ENCODE data around the gene CPT1C. TPM values are rescaled to one million over a fixed set of nuclear protein-coding genes. Genes with fewer than 3 reads are reported as not detected.

Gene CPT1C
- total RNA-seq, 1 experiment from 2014 or later: 2.0 TPM

GRCh38 chr19:49642492-49643035 is 48.4 kb upstream of the CPT1C start:
- CTCF ChIA-PET: interaction anchor here (1.0 to 1.4 kb wide), 3 partner anchors 33 to 72 kb away, joined by 4 to 7 read pairs (median 7); no protein-coding TSS in a partner anchor
- intact Hi-C loops (cut with micrococcal nuclease; ENCODE audit: unreplicated experiment): loop anchor here (1.0 kb wide), 1 partner anchor 146 kb away; the partner anchor contains the start of gene RPS11
- Histone ChIP-seq H3K36me3 (ENCODE audit: control insufficient read depth, insufficient read depth, low read length) (peaks cover 3% of the 10 kb centered on the region), H3K4me3 (ENCODE audit: low read depth, low read length) (peak overlapping the region; percentile 98), H3K27me3 (replicated peaks; ENCODE audit: control insufficient read depth, insufficient read depth, low read length) (no peaks in the 10 kb centered on the region), H3K4me1 (peaks cover 7% of the 10 kb centered on the region), H3K9me3 (no peaks in the 10 kb centered on the region)
- no peaks in the 10 kb centered on the region for H3K9me3 Mint-ChIP-seq (ENCODE audit: unreplicated experiment)
- H3K27ac Mint-ChIP-seq (ENCODE audit: unreplicated experiment): peak overlapping the region; percentile 100
- peaks cover 76% of the 10 kb centered on the region for H3K36me3 Mint-ChIP-seq (ENCODE audit: insufficient read depth, unreplicated experiment)
- peaks cover 40% of the 10 kb centered on the region for H3K4me1 Mint-ChIP-seq (ENCODE audit: low read depth, unreplicated experiment)
- POLR2A ChIA-PET: interaction anchor here (0.6 to 1.5 kb wide), 9 partner anchors 10 to 207 kb away, joined by 3 to 18 read pairs (median 6); partner anchors contain the start of genes PRMT1 and RPS11
- H3K27me3 Mint-ChIP-seq (ENCODE audit: insufficient read depth, unreplicated experiment): no peaks in the 10 kb centered on the region
- H3K4me3 Mint-ChIP-seq (ENCODE audit: unreplicated experiment): peak overlapping the region; percentile 91
- TF ChIP-seq CTCF (IDR thresholded peaks at IDR 0.05; ENCODE audit: insufficient read depth in 1 of 2, low read depth in 1 of 2, low read length in 1 of 2, severe bottlenecking in 1 of 2, unreplicated experiment in 1 of 2): no peak
- peak in 1 of 2 experiments; percentile 29 for DNase-seq
- no TSS peak for BruUV-seq (replicated peaks)

- intact Hi-C loops (cut with micrococcal nuclease; ENCODE audit: unreplicated experiment): no loop called here
- Mint-ChIP-seq H3K27me3 (ENCODE audit: insufficient read depth, unreplicated experiment) (no peaks in the 10 kb centered on the region), H3K9me3 (ENCODE audit: unreplicated experiment) (no peaks in the 10 kb centered on the region), H3K36me3 (ENCODE audit: insufficient read depth, unreplicated experiment) (peaks cover 76% of the 10 kb centered on the region), H3K4me3 (ENCODE audit: unreplicated experiment) (peak overlapping the region; percentile 91), H3K4me1 (ENCODE audit: low read depth, unreplicated experiment) (peaks cover 31% of the 10 kb centered on the region), H3K27ac (ENCODE audit: unreplicated experiment) (peak overlapping the region; percentile 20)
- DNase-seq: no peak
- POLR2A ChIA-PET: interaction anchor here (0.5 to 0.6 kb wide), 2 partner anchors 53 to 149 kb away, joined by 4 to 7 read pairs; no protein-coding TSS in a partner anchor
- Histone ChIP-seq H3K4me3 (ENCODE audit: low read depth, low read length) (peak overlapping the region; percentile 98; the same call in 1 of the 2 replicates), H3K4me1 (peaks cover 7% of the 10 kb centered on the region), H3K27me3 (replicated peaks; ENCODE audit: control insufficient read depth, insufficient read depth, low read length) (no peaks in the 10 kb centered on the region), H3K9me3 (no peaks in the 10 kb centered on the region), H3K36me3 (ENCODE audit: control insufficient read depth, insufficient read depth, low read length) (peaks cover 3% of the 10 kb centered on the region)
- no peak for TF ChIP-seq CTCF (IDR thresholded peaks at IDR 0.05; ENCODE audit: insufficient read depth in 1 of 2, low read depth in 1 of 2, low read length in 1 of 2, severe bottlenecking in 1 of 2, unreplicated experiment in 1 of 2)
- CTCF ChIA-PET: no interaction called here
- BruUV-seq (replicated peaks): no TSS peak
Observed at GRCh38 chr19:49643466-49643865, 47.5 kb upstream of the CPT1C start.

GRCh38 chr19:49645592-49645991 is 45.3 kb upstream of the CPT1C start:
- no peaks in the 10 kb centered on the region for H3K27me3 ChIP-seq (replicated peaks; ENCODE audit: control insufficient read depth, insufficient read depth, low read length)
- ChIA-PET CTCF (no interaction called here), POLR2A (no interaction called here)
- no peaks in the 10 kb centered on the region for H3K9me3 Mint-ChIP-seq (ENCODE audit: unreplicated experiment)
- H3K4me3 Mint-ChIP-seq (ENCODE audit: unreplicated experiment): no peak overlapping the region
- intact Hi-C loops (cut with micrococcal nuclease; ENCODE audit: unreplicated experiment): no loop called here
- no peaks in the 10 kb centered on the region for H3K27me3 Mint-ChIP-seq (ENCODE audit: insufficient read depth, unreplicated experiment)
- peak overlapping the region; percentile 46 for H3K27ac Mint-ChIP-seq (ENCODE audit: unreplicated experiment)
- no peak for DNase-seq
- peaks cover 7% of the 10 kb centered on the region for H3K4me1 ChIP-seq
- TF ChIP-seq CTCF (IDR thresholded peaks at IDR 0.05; ENCODE audit: insufficient read depth in 1 of 2, low read depth in 1 of 2, low read length in 1 of 2, severe bottlenecking in 1 of 2, unreplicated experiment in 1 of 2): no peak
- H3K36me3 ChIP-seq (ENCODE audit: control insufficient read depth, insufficient read depth, low read length): peaks cover 3% of the 10 kb centered on the region
- no peaks in the 10 kb centered on the region for H3K9me3 ChIP-seq
- BruUV-seq (replicated peaks): no TSS peak
- H3K4me3 ChIP-seq (ENCODE audit: low read depth, low read length): no peak overlapping the region
- H3K36me3 Mint-ChIP-seq (ENCODE audit: insufficient read depth, unreplicated experiment): peaks cover 81% of the 10 kb centered on the region
- peaks cover 19% of the 10 kb centered on the region for H3K4me1 Mint-ChIP-seq (ENCODE audit: low read depth, unreplicated experiment)
